HUDEP-2 (cell line): ENCODE measurements around the gene COMMD4.
"Not testable (repeated sequence)": the region's sequence is repeated elsewhere in the genome, so short reads cannot be mapped to it uniquely, and the experiment has no call there.

ENCODE experiments used
- DNase-seq, 76 experiments: peaks; one replicate each; lab custom pipeline; 2025; ENCODE audit not compliant: unreplicated experiment in 76 of 76; lab: John Stamatoyannopoulos, UW

The COMMD4 gene

GRCh38 chr15:75329571-75329970 lies 6.3 kb upstream of the COMMD4 start:
- DNase-seq, result no peak

GRCh38 chr15:75332093-75332492 lies 3.8 kb upstream of the COMMD4 start:
- DNase-seq, result not testable (repeated sequence)

DNA sequence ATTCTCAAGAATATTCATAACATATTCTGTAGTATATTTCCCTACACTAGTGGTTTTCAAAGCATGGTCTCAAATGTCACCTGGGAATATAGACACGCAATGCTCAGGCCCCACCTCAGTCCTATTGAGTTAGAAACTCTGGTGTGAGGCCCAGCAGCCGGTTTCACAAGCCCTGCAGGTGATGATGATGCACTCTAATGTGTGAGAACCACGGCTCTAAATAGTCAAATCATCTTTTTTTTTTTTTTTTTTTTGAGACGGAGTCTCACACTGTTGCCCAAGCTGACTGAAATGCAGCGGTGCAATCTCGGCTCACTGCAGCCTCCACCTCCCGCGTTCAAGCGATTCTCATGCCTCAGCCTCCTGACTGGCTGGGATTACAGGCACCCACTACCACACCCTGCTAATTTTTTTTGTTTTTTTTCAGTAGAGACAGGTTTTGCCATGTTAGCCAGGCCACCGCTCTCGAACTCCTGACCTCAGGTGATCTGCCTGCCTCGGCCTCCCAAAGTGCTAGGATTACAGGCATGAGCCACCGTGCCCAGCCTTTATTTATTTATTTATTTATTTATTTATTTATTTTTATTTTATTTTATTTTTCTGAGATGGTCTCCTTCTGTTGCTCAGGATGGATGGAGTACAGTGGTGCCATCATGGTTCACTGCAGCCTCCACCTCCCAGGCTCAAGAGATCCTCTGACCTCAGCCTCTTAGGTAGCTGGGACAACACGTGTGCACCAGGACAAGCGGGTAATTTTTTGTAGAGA lies 2.0 kb upstream of the COMMD4 start:
- not testable (repeated sequence) for DNase-seq

DNA sequence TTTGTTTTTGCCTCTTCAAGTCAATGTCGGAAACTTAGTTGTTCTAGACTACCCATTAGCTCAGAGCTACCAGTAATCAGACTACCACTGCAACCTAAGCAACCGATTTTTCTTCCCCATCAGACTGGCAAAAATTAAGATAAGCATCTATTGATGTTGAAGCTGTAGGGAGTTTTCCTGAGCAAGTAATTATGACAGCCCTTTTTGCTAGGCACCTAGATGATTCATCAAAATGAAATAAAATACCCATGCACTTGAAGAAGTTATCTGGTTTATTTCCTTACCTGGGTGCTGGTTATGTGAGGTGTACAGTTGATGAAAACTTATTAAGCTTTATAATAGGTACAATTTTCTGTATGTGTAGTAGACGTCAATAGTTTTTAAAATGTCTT lies 554 bp upstream of the COMMD4 start:
- DNase-seq, result peak in 1 of 76 experiments; percentile 24

DNA sequence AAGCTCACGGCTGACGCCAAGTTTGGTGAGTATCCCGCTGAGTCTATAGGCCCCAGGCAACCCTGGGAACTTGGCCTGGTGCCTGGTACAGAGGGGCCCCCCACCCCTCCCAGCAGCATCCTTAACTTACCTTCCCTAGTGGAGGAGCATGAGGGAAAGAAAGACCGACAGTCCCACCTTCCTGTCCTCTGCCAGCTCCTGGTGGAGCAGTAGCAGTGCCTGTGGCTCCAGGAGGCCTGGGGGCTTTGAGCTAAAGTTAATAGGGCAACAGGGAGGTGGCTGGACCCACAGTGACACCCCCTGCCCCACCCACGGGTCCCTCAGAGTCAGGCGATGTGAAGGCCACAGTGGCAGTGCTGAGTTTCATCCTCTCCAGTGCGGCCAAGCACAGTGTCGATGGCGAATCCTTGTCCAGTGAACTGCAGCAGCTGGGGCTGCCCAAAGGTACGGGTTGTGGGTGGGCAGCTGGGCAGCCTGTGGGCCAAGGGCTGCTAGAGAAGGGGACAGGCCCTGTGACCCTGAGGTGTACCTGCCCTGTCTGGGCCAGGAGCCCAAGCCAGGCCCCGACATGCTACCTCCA lies 2.9 kb downstream of the COMMD4 start:
- no peak for DNase-seq

GRCh38 chr15:75339531-75340240 lies 3.8 kb downstream of the COMMD4 start:
- no peak for DNase-seq

GRCh38 chr15:75342221-75342620 lies 6.4 kb downstream of the COMMD4 start:
- DNase-seq, result no peak

DNA sequence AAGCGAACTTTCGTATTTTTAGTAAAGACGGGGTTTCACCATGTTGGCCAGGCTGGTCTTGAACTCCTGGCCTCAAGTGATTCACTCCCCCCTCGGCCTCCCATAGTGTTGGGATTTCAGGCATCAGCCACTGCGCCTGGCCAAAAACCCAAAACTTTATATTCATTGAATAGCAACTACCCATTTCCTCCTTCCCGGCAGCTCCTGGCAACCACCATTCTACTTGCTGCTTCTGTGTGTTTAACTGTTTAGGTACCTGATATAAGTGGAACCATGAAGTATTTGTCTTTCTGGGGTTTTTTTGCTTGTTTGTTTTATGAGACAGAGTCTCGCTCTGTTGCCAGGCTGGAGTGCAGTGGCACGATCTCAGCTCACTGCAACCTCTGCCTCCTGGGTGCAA lies 8.1 kb downstream of the COMMD4 start:
- not testable (repeated sequence) for DNase-seq

DNA sequence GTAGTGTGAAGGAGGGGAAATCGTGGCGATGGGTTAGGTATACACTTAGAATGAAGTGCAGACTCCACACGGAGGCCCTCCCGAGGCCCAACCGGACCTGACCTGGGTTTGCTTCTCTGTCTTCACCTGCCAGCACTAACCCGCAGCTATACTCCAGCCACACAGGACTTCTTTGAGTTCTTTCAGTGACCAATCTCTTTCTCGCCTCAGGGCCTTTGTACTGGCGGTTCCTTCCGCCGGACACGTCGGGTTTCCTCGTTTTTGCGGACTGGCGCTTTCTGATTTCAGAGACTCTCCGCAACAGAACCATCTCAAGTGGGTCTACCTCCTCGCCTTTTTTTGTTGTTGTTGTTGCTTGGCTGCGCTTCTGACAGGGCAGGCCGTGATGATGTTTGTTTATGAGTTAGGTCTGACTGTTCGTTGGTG lies 10.9 kb downstream of the COMMD4 start, which contains the start of gene NEIL1:
NEIL1 (plus strand) TSS at position 244 of the 426 bp plus-strand sequence. CDS start 1,867 bp downstream, outside the sequence.
- DNase-seq, result no peak

DNA sequence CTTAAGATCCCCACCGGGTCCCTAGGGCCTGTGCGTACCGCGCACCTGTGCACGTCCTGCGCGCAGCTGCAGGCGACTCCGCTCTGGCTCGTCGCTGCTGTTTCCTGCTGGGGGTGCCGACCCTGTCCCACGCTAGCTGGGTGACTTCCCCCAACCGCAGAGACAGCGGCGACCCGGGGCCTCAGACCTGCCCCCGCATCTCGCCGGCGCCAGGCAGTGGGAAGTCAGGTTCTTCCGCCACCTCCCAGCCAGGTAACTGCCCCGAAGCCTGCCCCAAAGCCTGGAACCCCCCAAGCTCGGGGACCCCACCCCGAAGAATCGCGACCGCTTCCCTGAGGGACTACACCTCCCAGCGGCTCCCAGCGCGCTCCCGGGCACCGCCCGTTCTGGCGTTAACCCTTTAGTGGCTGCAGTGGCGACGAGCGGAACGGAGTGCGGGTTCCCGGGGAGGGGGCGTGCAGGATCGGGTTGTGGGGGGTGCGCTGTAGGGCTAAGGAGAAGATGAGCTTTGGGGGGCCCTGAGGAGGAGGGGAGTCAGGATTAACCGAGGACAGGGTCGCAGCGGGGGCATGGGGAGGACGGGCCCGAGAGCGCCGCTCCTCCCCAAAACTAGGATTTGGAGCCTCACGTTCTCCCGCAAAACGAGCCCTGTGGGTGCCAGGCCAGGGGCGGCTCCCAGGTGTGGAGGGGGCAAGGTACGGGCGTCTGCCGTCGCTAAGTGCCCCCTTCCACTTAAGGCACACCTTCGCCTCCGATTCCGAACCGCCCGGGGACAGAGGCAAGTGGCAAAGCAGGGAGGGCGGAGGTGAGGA lies 11.6 kb downstream of the COMMD4 start:
- peak in 15 of 76 experiments; percentile 3 to 44 (median 18) for DNase-seq

DNA sequence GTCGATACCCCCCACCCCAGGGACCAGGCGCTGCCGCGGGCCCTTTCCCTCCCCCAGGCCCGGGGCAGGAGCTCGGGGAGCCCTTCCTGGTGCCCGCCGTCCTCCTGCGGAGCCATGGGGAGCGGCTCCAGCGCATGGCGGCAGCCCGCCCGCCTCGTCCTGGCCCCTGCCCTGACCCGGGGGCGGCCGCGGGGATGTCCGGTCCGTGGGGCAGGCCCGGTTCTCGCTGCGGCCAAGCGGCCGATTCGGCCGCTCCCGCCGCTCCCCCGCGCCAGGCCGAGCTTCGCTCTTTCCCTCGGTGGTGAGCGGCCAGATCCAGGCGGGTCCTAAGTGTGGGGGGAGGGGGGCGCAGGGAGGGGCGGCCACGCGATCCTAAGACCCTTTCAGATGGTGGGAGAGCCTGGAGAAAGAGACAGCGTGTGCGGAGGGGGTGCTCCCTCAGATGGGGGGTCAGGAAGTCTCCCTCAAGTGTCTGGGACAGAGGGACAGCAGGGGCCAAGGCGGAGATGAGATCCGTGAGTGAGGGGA lies 12.2 kb downstream of the COMMD4 start:
- DNase-seq, result peak in 1 of 76 experiments; percentile 23

DNA sequence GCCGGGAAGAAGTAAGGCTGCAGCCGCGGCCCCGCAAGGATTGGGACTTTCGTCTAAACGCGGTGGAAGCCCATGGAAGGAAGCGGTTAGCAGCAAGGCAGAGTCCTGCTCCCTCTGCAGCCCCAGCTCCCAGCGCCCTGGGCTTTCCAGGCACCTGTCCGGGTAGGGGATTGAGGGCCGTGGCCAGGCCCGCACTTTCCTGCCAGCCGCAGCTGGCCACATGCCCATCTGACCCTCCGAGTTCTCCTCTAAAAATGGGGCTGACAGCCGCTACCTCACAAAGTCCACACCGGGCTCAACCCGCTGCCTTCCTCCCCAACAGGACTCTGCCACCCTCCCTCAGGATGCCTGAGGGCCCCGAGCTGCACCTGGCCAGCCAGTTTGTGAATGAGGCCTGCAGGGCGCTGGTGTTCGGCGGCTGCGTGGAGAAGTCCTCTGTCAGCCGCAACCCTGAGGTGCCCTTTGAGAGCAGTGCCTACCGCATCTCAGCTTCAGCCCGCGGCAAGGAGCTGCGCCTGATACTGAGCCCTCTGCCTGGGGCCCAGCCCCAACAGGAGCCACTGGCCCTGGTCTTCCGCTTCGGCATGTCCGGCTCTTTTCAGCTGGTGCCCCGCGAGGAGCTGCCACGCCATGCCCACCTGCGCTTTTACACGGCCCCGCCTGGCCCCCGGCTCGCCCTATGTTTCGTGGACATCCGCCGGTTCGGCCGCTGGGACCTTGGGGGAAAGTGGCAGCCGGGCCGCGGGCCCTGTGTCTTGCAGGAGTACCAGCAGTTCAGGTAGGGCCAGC lies 12.9 kb downstream of the COMMD4 start:
- DNase-seq, result no peak

DNA sequence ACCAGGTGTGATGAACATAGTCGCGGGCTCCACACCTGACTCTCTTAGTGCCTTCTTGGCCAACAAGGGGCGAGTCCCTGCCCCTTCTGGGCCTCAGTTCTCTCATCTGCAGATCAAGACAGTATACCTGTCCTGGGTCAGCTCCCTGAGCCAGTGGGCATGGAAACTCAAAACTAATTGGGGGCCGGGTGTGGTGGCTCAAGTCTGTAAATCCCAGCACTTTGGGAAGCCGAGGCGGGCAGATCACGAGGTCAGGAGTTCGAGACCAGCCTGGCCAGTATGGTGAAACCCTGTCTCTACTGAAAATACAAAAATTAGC lies 13.4 kb downstream of the COMMD4 start:
- not testable (repeated sequence) for DNase-seq

DNA sequence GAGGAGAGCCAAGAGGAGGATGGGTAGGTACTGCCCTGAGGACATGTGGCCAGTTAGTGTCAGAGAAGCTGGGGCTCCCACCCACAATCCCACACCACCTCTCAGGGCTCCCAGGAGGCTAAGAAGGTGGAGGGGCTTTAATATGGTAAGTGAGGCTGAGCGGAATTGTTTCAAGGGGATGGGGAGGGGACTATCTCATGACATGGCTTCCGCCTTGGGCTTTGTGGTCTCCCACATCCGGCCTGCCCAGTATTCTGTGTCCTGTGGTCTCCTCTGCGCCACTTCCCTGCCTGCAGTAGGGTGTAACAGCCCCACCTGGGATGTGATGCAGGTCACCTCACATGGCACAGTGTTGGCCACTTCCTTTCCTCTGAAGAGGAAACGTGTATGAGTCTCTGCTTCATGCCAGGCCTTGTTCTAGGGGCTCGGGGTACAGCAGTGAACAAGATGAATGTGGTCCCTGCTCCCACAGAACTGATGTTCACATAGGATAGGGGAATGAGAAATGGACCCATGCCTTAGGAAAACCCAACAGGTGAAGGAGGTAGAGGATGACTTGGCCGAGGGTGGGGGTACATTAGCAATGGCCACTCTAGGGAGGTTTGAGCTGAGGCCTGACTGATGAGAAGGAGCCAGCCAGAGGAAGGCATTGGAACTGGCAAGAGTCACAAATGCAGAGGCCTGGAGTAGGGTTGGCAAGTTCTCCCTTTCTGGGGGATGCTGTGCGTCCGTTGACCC lies 14.2 kb downstream of the COMMD4 start:
- no peak for DNase-seq

DNA sequence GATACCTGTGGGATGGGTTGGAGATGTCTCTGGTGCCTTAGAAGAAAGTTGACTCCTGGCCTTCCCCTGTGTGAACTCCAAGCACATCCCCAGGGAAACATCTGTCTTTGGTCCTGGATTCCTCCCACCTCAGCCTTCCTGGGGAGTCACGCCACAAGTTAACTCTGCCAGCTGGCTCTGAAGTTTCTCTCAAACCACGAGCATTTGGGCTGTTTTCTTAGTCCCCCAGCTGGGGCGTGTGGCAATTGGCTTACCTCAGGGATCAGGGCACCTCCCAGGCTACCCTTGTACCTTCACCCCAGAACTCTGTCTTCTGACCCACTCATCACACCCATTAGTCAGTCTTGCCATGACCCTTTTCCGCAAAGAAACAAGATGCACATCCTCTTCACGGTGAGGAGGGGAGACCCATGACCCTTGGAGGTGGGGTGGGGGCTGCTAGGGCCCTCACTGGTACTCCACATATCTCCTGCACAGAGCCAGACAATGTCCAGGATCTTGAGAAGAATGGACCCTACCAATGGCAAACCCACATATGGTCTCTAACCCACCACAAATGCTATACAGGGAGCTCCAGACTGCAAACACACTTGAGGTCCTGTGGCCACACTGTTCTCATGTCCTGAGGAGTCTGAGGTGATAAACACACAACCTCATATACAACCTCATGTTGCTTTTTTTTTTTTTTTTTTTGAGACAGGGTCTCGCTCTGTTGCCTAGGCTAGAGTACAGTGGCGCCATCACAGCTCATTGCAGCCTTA lies 14.9 kb downstream of the COMMD4 start:
- no peak for DNase-seq

- DNase-seq, result no peak
These were observed 16.6 kb downstream of the COMMD4 start for GRCh38 chr15:75352186-75353080.

DNA sequence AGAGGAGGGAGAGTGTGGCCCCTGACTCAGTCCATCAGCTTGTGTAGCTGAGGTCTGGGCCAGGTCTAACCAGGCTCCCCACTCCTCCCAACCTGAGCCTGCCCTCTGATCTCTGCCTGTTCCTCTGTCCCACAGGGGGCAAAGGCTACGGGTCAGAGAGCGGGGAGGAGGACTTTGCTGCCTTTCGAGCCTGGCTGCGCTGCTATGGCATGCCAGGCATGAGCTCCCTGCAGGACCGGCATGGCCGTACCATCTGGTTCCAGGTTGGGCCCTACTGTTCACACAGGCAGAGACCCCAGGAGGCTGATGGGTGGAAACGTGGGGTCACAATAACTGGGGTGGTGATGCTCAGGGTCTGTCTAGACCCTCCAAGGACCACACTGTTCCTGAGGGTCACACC lies 17.7 kb downstream of the COMMD4 start:
- no peak for DNase-seq

DNA sequence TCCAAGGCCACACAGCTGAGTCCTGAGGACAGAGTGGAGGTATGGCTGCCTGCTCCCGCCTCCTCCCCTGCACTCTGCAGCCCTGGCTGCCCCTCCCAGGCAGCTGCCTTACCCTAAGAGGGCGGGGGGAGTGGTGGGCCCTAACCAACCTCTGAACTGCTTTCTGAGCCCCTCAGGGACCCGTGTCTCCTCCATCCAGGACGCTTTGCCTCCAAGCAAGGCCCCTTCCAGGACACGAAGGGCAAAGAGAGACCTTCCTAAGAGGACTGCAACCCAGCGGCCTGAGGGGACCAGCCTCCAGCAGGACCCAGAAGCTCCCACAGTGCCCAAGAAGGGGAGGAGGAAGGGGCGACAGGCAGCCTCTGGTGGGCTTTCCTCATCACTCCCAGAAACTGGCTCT lies 18.6 kb downstream of the COMMD4 start:
- no peak for DNase-seq
